Measurements from ENCODE around the gene GFY. TPM values are rescaled to one million over a fixed set of nuclear protein-coding genes. Genes with fewer than 3 reads are reported as not detected.
"Not testable (repeated sequence)": the region's sequence is repeated elsewhere in the genome, so short reads cannot be mapped to it uniquely, and the experiment has no call there.

Gene GFY
- total and polyA plus RNA-seq, 4 donors: not detected

DNA sequence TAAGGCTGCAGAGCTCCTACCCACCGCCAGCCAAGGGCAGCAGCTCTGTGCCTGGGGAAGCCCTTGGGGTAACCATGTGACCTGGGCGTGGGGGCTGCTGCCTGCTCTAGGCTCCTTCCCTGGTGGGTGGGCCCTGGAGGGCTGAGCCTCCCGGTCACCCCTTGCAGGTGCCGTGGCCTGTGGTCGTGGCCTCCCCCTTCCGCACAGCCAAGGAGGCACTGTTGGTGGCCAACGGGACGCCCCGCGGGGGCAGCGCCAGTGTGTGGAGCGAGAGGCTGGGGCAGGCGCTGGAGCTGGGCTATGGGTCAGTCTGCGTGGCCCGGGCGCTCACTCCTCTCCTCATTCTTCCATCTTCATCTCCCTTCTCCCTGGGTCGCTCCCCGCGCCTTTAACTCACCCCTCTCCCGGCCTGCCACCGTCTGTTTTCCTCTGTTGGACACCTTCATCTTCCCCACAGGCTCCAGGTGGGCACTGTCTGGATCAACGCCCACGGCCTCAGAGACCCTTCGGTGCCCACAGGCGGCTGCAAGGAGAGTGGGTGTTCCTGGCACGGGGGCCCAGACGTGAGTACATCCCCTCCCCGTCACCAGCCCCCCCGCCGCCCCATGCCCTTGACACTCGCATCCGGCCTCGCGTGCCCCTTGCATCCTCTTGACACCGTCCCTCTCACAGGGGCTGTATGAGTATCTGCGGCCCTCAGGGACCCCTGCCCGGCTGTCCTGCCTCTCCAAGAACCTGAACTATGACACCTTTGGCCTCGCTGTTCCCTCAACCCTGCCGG, 39.0 kb downstream of the GFY start:
- Histone ChIP-seq H3K27me3 (ENCODE audit: control insufficient read depth in 1 of 2, insufficient read depth in 2 of 2, low read length in 1 of 2) (no peaks in the 10 kb centered on the region), H3K27ac (ENCODE audit: low read depth in 1 of 2, low read length in 2 of 2) (no peak overlapping the region), H3K4me1 (ENCODE audit: control insufficient read depth in 1 of 2, insufficient read depth in 2 of 2, low read length in 2 of 2) (no peaks in the 10 kb centered on the region), H3K4me3 (ENCODE audit: low read length in 2 of 2) (no peak overlapping the region), H3K9me3 (ENCODE audit: control insufficient read depth, low read length) (no peaks in the 10 kb centered on the region), H3K36me3 (ENCODE audit: control insufficient read depth in 1 of 2, insufficient read depth in 2 of 2, low read length in 1 of 2) (peaks cover 0 to 2% of the 10 kb centered on the region in 2 donors)
- intact Hi-C loops (cut with DNase I): no loop called here
- 89 to 92% methylated on average over 35 to 39 of the region's 39 CpGs for WGBS, 2 donors
- no peak for ATAC-seq (ENCODE audit: low FRiP score)
- no peak for DNase-seq

DNA sequence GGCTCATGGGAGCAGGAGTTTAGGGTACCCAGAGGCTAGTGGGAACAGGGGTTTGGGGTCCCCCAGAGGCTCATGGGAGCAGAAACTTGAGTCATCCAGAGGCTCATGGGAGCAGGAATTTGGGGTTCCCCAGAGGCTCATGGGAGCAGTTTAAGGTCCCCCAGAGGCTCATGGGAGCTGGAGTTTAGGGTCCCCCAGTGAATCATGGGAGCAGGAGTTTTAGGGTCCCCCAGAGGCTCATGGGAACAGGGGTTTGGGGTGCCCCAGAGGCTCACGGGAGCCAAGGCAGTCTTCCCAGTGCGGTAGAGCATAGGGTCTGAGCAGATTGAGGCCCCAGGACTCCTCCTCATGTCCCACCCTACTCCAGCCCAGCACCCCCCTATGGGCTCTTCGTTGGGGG, 40.2 kb downstream of the GFY start:
- no peaks in the 10 kb centered on the region for H3K27me3 ChIP-seq (ENCODE audit: control insufficient read depth in 1 of 2, insufficient read depth in 2 of 2, low read length in 1 of 2)
- intact Hi-C loops (cut with DNase I): no loop called here
- DNase-seq (no peak), ATAC-seq (ENCODE audit: low FRiP score) (no peak)
- H3K4me3 ChIP-seq (ENCODE audit: low read length in 2 of 2): no peak overlapping the region
- no peaks in the 10 kb centered on the region for H3K4me1 ChIP-seq (ENCODE audit: control insufficient read depth in 1 of 2, insufficient read depth in 2 of 2, low read length in 2 of 2)
- 95 to 96% methylated on average over 3 of the region's 3 CpGs for WGBS, 2 donors
- H3K36me3 ChIP-seq (ENCODE audit: control insufficient read depth in 1 of 2, insufficient read depth in 2 of 2, low read length in 1 of 2): peaks cover 0 to 2% of the 10 kb centered on the region in 2 donors
- no peak overlapping the region for H3K27ac ChIP-seq (ENCODE audit: low read depth in 1 of 2, low read length in 2 of 2)
- no peaks in the 10 kb centered on the region for H3K9me3 ChIP-seq (ENCODE audit: control insufficient read depth, low read length)

DNA sequence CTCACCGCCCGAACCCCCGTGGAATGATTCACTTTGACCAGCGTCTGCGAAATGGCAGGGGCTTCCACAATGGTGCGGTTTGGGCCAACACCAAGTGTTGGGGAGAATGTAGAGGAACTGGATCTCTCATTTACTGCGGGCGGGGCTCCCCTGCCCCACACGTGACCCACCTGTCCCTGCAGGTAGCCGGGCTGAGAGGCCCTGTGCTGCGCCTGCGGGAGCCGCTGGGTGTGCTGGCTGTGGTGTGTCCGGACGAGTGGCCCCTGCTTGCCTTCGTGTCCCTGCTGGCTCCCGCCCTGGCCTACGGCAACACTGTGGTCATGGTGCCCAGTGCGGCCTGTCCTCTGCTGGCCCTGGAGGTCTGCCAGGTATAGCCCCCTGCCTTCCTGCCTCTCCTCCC, 43.0 kb downstream of the GFY start:
- 91 to 92% methylated on average over 19 of the region's 19 CpGs for WGBS, 2 donors
- intact Hi-C loops (cut with DNase I): no loop called here
- Histone ChIP-seq H3K27ac (ENCODE audit: low read depth in 1 of 2, low read length in 2 of 2) (no peak overlapping the region), H3K4me3 (ENCODE audit: low read length in 2 of 2) (no peak overlapping the region), H3K27me3 (ENCODE audit: control insufficient read depth in 1 of 2, insufficient read depth in 2 of 2, low read length in 1 of 2) (no peaks in the 10 kb centered on the region), H3K9me3 (ENCODE audit: control insufficient read depth, low read length) (no peaks in the 10 kb centered on the region), H3K4me1 (ENCODE audit: control insufficient read depth in 1 of 2, insufficient read depth in 2 of 2, low read length in 2 of 2) (no peaks in the 10 kb centered on the region), H3K36me3 (ENCODE audit: control insufficient read depth in 1 of 2, insufficient read depth in 2 of 2, low read length in 1 of 2) (peaks cover 0 to 2% of the 10 kb centered on the region in 2 donors)
- ATAC-seq (ENCODE audit: low FRiP score): peak; percentile 1
- no peak for DNase-seq

DNA sequence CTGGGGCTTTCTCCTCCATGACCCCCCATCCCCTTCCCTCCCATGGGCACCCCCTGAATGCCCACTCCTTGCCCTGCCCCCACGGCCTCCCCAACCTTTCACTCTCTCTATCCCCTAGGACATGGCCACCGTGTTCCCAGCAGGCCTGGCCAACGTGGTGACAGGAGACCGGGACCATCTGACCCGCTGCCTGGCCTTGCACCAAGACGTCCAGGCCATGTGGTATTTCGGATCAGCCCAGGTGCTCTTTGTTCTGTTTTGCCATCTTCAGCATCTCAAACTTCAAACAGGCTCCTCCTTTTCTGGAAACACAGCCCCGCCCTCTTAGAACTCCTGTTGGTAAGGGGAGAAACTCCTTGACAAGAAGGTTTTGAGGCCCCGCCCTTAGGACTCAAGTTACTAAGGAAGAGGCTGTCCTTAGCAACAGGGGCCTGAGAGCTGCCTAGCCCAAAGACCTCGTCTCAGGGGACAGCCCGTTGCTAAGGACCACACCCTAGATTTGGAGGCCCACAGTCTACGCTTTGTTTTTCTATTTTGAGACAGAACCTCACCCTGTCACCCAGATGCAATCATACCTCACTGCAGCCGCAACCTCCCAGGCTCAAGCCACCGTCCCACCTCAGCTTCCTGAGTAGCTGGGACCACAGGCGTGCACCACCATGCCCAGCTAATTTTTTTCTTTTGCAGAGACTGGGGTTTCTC, 43.7 kb downstream of the GFY start:
- WGBS, 2 donors: 71 to 72% methylated on average over 14 to 15 of the region's 15 CpGs
- ATAC-seq (ENCODE audit: low FRiP score): peak; percentile 85
- DNase-seq: peak; percentile 87 to 89
- intact Hi-C loops (cut with DNase I): no loop called here
- H3K27me3 ChIP-seq (ENCODE audit: control insufficient read depth in 1 of 2, insufficient read depth in 2 of 2, low read length in 1 of 2): no peaks in the 10 kb centered on the region
- H3K4me3 ChIP-seq (ENCODE audit: low read length in 2 of 2): no peak overlapping the region
- no peaks in the 10 kb centered on the region for H3K4me1 ChIP-seq (ENCODE audit: control insufficient read depth in 1 of 2, insufficient read depth in 2 of 2, low read length in 2 of 2)
- H3K36me3 ChIP-seq (ENCODE audit: control insufficient read depth in 1 of 2, insufficient read depth in 2 of 2, low read length in 1 of 2): peaks cover 0 to 2% of the 10 kb centered on the region in 2 donors
- H3K27ac ChIP-seq (ENCODE audit: low read depth in 1 of 2, low read length in 2 of 2): no peak overlapping the region
- H3K9me3 ChIP-seq (ENCODE audit: control insufficient read depth, low read length): no peaks in the 10 kb centered on the region

DNA sequence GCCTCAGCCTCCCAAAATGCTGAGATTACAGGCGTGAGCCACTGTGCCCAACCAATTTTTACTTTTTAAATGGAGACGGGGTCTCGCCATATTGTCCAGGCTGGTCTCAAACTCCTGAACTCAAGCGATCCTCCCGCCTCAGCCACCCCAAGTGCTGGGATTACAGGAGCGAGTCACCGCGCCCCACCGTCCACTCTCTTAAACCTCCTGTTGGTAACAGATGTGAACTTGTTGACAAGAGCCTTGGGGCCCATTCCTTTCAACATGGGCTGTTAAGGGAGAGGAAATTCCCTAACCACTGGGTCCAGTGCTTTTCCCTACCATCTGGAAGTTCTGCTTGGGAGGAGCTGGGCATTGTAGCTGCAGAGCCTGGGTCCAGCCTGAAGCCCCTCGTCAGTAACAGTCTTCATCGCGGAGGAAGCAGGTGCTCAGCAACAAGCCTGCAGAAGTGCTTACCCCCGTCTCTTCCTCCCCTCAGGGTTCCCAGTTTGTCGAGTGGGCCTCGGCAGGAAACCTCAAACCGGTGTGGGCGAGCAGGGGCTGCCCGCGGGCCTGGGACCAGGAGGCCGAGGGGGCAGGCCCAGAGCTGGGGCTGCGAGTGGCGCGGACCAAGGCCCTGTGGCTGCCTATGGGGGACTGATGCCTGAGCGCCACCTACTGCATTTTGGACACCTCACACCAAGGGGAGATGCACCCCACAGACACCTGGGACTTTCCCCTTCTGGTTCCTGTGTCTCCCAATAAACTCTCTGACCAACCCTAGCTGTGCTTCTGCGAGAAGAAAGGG, 44.8 kb downstream of the GFY start:
- no peak overlapping the region for H3K4me3 ChIP-seq (ENCODE audit: low read length in 2 of 2)
- no peaks in the 10 kb centered on the region for H3K27me3 ChIP-seq (ENCODE audit: control insufficient read depth in 1 of 2, insufficient read depth in 2 of 2, low read length in 1 of 2)
- H3K4me1 ChIP-seq (ENCODE audit: control insufficient read depth in 1 of 2, insufficient read depth in 2 of 2, low read length in 2 of 2): no peaks in the 10 kb centered on the region
- peak in 1 of 2 donors; percentile 61 for DNase-seq
- intact Hi-C loops (cut with DNase I): loop anchor here in 1 of 2 donors (5.0 kb wide), 1 partner anchor 77 kb away; no protein-coding TSS in a partner anchor
- H3K36me3 ChIP-seq (ENCODE audit: control insufficient read depth in 1 of 2, insufficient read depth in 2 of 2, low read length in 1 of 2): peaks cover 0 to 2% of the 10 kb centered on the region in 2 donors
- 93% methylated on average over 25 of the region's 25 CpGs for WGBS, 2 donors
- no peaks in the 10 kb centered on the region for H3K9me3 ChIP-seq (ENCODE audit: control insufficient read depth, low read length)
- ATAC-seq (ENCODE audit: low FRiP score): no peak
- H3K27ac ChIP-seq (ENCODE audit: low read depth in 1 of 2, low read length in 2 of 2): no peak overlapping the region

DNA sequence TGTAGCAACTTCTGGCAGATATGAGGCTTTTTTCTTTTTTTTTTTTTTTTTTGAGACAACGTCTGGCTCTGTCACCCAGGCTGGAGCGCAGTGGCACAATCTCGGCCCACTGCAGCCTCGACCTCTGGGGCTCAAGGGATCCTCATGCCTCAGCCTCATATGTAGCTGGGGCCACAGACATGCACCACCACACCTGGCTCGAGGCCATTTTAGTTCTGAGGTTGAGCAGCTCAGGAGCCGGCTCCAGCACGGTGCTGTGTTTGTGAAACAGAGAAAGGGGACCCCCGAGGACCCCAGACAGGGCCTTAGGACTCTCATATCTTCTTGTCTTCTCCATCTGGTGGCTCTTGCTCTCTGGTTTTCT, 45.4 kb downstream of the GFY start:
- Histone ChIP-seq H3K27ac (ENCODE audit: low read depth in 1 of 2, low read length in 2 of 2) (no peak overlapping the region), H3K27me3 (ENCODE audit: control insufficient read depth in 1 of 2, insufficient read depth in 2 of 2, low read length in 1 of 2) (no peaks in the 10 kb centered on the region), H3K9me3 (ENCODE audit: control insufficient read depth, low read length) (no peaks in the 10 kb centered on the region), H3K4me3 (ENCODE audit: low read length in 2 of 2) (no peak overlapping the region), H3K4me1 (ENCODE audit: control insufficient read depth in 1 of 2, insufficient read depth in 2 of 2, low read length in 2 of 2) (no peaks in the 10 kb centered on the region), H3K36me3 (ENCODE audit: control insufficient read depth in 1 of 2, insufficient read depth in 2 of 2, low read length in 1 of 2) (peaks cover 0 to 2% of the 10 kb centered on the region in 2 donors)
- intact Hi-C loops (cut with DNase I): loop anchor here in 1 of 2 donors (5.0 kb wide), 1 partner anchor 77 kb away; no protein-coding TSS in a partner anchor
- 80 to 87% methylated on average over 7 to 8 of the region's 8 CpGs for WGBS, 2 donors
- ATAC-seq (ENCODE audit: low FRiP score): no peak
- no peak for DNase-seq

DNA sequence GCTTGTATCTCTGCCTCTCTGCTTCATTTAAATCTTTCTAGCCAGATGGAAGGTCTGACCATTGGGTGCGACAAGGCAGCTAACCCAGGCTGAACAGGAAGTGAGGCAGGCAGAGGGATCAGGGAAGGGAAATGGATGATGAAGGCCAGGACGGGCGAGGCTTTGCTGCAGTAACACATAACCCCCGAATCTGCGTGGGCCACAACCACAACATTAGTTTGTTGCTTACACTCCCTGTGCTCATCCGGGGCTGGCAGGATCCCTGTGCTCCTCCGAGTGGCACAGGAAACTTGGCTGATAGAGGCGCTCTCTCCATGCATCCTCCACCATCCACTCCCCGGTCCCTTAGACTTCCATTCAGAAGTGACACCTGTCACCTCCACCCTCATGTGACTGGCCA, 47.7 kb downstream of the GFY start:
- WGBS, 2 donors: 73 to 74% methylated on average over 9 of the region's 9 CpGs
- Histone ChIP-seq H3K9me3 (ENCODE audit: control insufficient read depth, low read length) (no peaks in the 10 kb centered on the region), H3K4me1 (ENCODE audit: control insufficient read depth in 1 of 2, insufficient read depth in 2 of 2, low read length in 2 of 2) (no peaks in the 10 kb centered on the region), H3K36me3 (ENCODE audit: control insufficient read depth in 1 of 2, insufficient read depth in 2 of 2, low read length in 1 of 2) (no peaks in the 10 kb centered on the region), H3K27ac (ENCODE audit: low read depth in 1 of 2, low read length in 2 of 2) (no peak overlapping the region), H3K4me3 (ENCODE audit: low read length in 2 of 2) (no peak overlapping the region), H3K27me3 (ENCODE audit: control insufficient read depth in 1 of 2, insufficient read depth in 2 of 2, low read length in 1 of 2) (no peaks in the 10 kb centered on the region)
- DNase-seq (no peak), ATAC-seq (ENCODE audit: low FRiP score) (no peak)
- intact Hi-C loops (cut with DNase I): loop anchor here in 1 of 2 donors (5.0 kb wide), 1 partner anchor 74 kb away; no protein-coding TSS in a partner anchor

DNA sequence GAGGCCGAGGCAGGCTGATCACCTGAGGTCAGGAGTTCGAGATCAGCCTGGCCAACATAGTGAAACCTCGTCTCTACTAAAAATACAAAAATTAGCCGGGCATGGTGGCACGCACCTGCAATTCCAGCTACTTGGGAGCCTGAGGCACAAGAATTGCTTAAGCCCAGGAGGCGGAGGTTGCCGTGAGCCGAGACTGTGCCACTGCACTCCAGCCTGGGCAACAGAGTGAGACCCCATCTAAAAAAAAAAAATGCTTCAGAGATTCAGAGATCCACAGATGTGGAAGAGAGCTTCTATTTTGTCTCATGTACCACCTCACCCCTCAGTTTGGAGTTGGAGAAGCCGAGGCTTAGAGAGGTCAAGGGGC, 48.3 kb downstream of the GFY start:
- 69 to 71% methylated on average over 9 of the region's 9 CpGs for WGBS, 2 donors
- not testable (repeated sequence) for H3K36me3 ChIP-seq (ENCODE audit: control insufficient read depth in 1 of 2, insufficient read depth in 2 of 2, low read length in 1 of 2); H3K4me1 ChIP-seq (ENCODE audit: control insufficient read depth in 1 of 2, insufficient read depth in 2 of 2, low read length in 2 of 2); H3K9me3 ChIP-seq (ENCODE audit: control insufficient read depth, low read length); H3K4me3 ChIP-seq (ENCODE audit: low read length in 2 of 2); H3K27ac ChIP-seq (ENCODE audit: low read depth in 1 of 2, low read length in 2 of 2); DNase-seq; ATAC-seq (ENCODE audit: low FRiP score); H3K27me3 ChIP-seq (ENCODE audit: control insufficient read depth in 1 of 2, insufficient read depth in 2 of 2, low read length in 1 of 2)
- intact Hi-C loops (cut with DNase I): loop anchor here in 1 of 2 donors (5.0 kb wide), 1 partner anchor 74 kb away; no protein-coding TSS in a partner anchor
